Measurements from ENCODE around the gene RGS14.

RGS14 gene

DNA sequence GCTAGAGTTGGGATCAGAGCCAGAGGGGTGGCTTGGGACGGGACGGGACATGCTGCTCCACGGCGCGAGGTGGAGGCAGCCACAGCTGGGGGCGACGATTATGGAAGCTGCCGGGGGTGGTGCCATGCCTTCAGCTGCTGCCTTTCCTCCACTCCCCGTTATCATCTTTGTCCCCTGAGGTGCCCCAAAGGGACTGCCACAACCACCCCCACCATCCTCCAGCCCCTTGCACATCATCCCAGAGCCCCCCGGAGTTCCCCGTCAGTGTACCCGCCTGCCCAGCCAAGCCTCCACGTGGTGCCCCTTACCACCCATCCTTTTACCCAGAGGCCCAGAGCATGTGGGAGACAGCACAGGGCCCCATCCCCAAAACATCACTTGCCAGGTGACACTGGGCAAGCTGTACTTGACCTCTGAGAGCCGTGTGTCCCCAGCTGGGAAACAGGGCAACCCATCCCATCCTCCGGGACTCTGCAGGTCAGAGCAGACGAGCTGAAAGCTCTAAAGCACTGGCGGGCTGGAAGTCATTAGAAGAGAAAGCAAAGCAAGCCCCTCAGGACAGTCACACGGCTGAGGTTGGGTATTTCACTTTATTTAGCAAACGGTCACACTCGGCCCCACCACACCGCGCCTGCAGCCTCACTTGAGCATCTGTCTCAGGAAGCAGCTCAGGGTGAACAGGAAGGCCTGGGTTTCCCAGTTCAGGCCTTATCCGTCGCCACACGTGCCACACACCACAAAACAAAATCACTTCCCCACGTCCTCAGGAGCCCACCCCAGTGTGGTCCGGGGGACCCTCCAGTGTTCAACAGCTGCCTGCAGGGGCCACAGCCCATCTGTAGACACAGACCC lies 26.5 kb upstream of the RGS14 start:
- TF ChIP-seq, protein P1, sequence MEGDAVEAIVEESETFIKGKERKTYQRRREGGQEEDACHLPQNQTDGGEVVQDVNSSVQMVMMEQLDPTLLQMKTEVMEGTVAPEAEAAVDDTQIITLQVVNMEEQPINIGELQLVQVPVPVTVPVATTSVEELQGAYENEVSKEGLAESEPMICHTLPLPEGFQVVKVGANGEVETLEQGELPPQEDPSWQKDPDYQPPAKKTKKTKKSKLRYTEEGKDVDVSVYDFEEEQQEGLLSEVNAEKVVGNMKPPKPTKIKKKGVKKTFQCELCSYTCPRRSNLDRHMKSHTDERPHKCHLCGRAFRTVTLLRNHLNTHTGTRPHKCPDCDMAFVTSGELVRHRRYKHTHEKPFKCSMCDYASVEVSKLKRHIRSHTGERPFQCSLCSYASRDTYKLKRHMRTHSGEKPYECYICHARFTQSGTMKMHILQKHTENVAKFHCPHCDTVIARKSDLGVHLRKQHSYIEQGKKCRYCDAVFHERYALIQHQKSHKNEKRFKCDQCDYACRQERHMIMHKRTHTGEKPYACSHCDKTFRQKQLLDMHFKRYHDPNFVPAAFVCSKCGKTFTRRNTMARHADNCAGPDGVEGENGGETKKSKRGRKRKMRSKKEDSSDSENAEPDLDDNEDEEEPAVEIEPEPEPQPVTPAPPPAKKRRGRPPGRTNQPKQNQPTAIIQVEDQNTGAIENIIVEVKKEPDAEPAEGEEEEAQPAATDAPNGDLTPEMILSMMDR (IDR thresholded peaks at IDR 0.05) = no peak
- no peak for TF ChIP-seq ZFX (IDR thresholded peaks at IDR 0.05; ENCODE audit: borderline replicate concordance)
- no peak overlapping the region for H3K27ac ChIP-seq

DNA sequence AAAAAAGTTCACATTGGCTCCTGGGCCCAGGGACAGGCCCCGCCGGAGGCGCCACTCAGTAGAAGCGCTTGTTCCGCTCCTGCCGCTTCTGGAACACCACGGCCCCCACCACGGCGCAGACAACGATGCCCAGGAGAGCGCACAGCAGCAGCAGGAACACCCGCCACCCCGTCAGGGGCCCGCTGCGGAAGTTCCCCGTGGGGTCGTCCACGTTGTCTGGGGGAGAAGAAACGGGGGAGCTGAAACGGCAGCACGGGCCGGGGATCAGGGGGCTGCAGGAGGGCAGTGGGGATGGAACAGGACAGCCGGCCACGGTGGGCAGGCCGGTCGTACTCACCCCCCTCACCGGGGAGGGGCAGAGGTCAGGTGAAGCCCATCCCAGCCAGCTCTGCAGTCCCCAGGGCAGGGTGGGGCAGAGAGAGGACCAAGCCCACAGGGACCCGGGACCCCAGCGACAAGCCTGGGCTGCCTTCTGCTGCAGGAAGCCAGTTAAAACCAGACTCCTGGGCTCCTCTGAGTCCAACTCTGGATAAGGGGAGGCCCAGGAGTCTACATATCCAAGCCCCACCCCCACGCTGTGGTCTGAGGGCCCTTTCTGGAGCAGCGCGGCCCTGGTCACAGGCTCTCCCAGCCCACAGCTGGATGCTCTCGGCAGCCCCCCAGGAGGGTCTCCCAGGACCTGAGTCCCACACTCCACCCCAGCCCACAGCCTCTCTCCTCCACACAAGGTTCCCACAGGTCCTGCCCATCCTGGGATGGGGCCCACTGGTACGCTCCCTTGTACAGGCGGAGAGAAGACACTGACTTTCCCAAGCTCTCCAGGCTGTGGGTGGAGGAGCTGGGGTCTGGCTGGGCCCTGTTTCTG lies 25.5 kb upstream of the RGS14 start:
- TF ChIP-seq, protein P1 (IDR thresholded peaks at IDR 0.05) = no peak
- no peak for TF ChIP-seq ZFX (IDR thresholded peaks at IDR 0.05; ENCODE audit: borderline replicate concordance)
- no peak overlapping the region for H3K27ac ChIP-seq

DNA sequence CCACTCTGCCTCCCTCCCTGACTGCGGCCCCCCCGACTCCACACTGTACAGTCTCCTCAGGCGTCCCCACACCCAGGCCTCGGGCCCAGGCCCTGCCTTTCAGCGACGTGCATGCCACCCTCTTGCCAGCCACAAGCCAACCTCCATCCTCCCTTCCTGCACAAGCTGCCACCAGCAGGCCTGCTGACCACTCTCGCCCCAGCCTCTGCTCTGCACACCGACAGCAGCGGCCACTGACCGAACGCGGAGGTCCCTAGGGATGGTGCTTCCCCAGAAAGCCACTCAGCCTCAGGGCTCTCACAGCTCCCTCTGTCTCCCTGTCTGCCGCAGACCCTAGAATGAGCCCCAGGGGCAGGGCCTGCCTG lies 24.8 kb upstream of the RGS14 start:
- H3K27ac ChIP-seq = no peak overlapping the region
- no peak for TF ChIP-seq ZFX (IDR thresholded peaks at IDR 0.05; ENCODE audit: borderline replicate concordance)
- TF ChIP-seq, protein P1 (IDR thresholded peaks at IDR 0.05) = no peak

DNA sequence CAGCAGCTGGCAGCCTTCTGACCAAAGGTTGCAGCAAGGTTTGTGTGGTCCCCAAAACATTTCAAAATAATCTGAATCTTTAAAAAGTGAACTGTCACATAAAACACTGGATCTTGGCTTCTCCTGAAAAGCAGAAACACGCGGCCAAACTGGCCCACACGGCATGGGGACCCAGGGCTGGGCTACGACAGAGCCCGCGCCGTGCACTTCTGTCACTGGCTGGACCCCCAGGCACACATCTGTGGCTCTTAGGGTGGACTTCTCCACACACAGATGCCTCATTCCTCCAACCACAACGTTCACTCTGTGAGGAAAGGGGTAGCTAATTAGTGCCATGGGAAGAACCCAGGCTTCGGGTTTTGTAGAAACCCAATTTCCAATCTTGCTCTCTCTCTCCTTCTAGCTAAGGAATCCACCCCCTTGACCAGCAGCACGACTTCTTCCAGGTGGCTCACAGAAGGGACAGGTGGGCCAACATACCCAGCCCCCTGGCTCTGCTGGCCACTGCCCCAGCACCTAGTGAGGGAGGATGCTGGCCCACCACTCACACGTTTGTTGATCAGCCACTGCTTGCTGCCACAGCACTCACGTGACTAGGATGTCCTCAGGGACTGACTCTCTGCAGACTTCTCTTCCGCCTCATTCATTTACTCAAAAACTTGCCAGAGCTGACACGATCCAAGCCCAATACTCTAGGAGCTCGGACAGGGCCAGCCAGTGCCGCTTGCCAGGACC lies 24.1 kb upstream of the RGS14 start:
- H3K27ac ChIP-seq = no peak overlapping the region
- TF ChIP-seq ZFX (IDR thresholded peaks at IDR 0.05; ENCODE audit: borderline replicate concordance) = no peak
- TF ChIP-seq, protein P1 (IDR thresholded peaks at IDR 0.05) = no peak

DNA sequence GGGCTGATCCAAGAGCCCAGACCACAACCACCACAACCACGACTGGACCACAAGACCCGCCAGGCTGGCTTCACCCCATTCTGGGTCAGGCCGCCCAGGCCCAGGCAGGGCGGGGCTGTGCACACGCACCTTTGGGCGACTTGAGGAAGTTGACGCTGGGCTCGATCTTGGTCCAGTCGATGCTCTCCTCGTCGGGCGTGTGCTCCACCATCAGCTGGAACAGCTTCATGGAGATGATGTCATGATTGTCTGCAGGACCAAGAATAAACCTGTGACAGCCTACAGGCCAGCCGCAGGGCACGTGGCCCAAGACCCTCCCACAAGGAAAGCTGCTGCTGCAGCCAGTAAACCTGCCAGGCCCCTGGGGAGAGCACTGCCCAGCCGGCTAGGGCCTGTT lies 23.6 kb upstream of the RGS14 start:
- H3K27ac ChIP-seq = no peak overlapping the region
- TF ChIP-seq ZFX (IDR thresholded peaks at IDR 0.05; ENCODE audit: borderline replicate concordance) = no peak

DNA sequence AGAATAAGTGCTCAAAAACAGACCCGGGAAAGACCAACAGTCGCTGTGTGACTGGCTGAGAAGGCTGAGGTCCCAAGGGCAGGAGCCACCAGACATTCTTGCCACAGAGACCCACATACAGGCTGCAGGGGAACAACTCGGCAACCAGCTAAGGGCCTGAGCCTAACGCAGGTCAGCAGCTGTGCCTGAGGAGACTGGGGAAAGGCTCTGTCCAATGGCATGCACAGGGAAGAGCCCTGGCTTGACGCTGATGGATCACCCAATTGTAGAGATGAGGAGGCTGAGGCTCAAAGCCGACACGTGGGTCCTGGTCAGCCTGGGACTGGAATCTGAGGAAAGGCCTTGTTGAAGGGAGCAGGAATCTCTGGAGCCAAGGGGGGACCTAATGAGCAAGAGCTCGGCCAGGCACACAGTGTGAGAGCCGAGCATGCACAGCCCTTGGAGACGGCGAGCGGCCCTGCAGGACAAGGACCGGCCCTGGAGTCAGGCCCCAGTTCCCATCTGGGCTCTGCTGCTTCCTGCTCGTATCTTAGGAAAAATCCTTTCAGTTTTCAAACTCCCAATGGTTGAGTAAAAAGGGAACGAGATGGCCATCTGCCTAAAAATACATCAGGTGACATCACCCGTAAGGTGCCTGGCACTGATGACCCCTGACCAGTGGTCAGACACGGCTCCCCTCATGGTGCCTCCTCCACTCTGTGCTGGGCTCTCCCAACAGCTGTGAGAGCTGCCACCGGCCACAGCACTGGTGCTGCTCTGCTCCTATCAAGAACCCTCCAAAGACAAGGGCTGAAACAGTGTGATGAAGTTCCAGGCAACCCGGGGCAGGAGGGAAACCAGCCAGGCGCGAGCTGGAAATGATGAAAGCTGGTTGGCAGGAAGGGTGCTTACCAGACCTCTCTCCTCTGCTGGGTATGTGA lies 22.7 kb upstream of the RGS14 start:
- TF ChIP-seq, protein P1 (IDR thresholded peaks at IDR 0.05) = no peak
- no peak for TF ChIP-seq ZFX (IDR thresholded peaks at IDR 0.05; ENCODE audit: borderline replicate concordance)
- H3K27ac ChIP-seq = no peak overlapping the region

DNA sequence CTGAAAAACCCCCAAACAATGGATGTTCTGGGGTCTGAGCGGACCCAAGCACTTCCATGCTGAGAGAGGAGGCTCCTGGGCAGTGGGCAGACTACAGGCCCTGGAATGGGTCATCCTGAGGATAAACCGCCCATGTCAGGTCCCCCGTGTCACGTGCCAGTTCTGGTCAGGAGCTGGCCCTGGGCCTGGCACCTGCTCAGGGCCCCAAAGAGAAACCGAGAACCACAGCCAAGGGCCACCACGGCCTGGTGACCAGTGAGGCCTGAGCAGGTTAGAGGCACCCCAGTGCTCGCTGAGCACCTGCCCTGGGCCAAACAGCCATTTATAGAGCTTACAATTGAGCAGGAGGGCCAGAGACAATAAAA lies 22.0 kb upstream of the RGS14 start:
- no peak overlapping the region for H3K27ac ChIP-seq

More for the DNA sequence above, 22.0 kb upstream of the RGS14 start:
- TF ChIP-seq ZFX (IDR thresholded peaks at IDR 0.05; ENCODE audit: borderline replicate concordance) = no peak
- TF ChIP-seq, protein P1 (IDR thresholded peaks at IDR 0.05) = no peak
